HCT116 (cell line): ENCODE measurements around the gene DHH. TPM values are rescaled to one million over a fixed set of nuclear protein-coding genes. Genes with fewer than 3 reads are reported as not detected.

Experiments used
- ATAC-seq: fragments of 200-7000 bp; cut with Tn5 transposase; 2 replicates; pipeline ENCODE4 v1.9.1; 2020; ENCODE audit warnings: mild to moderate bottlenecking, moderate library complexity
- BruUV-seq: library from RNA; stranded (reverse); fragments of 400-500 nt; replicated peaks from 2 replicates; lab custom pipeline; 2021; lab: Mats Ljungman, UMichigan
- CTCF ChIA-PET: fragments of 300-600 bp; sonication (Branson Sonifier 250); formaldehyde crosslinking; loops from one replicate; lab custom pipeline; 2021; ENCODE audit warnings: antibody characterized with exemption; lab: Charles Lee
- POLR2A ChIA-PET: fragments of 300-600, 350-600 bp; sonication (Branson Sonifier 250); formaldehyde crosslinking; loops from one replicate; lab custom pipeline; 2021; ENCODE audit warnings: antibody characterized with exemption; lab: Charles Lee
- RAD21 ChIA-PET, 2 experiments: fragments of 300-600 bp; sonication (Branson Sonifier 250); formaldehyde crosslinking; loops; one replicate each; lab custom pipeline; 2023; ENCODE audit warnings: low total read pairs in 2 of 2; ENCODE audit not compliant: uncharacterized antibody in 2 of 2, unreplicated experiment in 2 of 2, low non-redundant PET in 1 of 2; lab: Charles Lee
- DNase-seq: peaks from one replicate; pipeline ENCODE4 v3.0.0-alpha.2; 2010; ENCODE audit warnings: low read depth, low spot score
- H2AFZ ChIP-seq: fragments of 200-600 bp; shearing (Covaris generic), sonication (generic); 2 replicates; pipeline ENCODE4 v1.6.1; 2017; ENCODE audit warnings: low read depth, mixed run types, mixed read lengths, antibody characterized with exemption, low read length; ENCODE audit not compliant: poor library complexity, severe bottlenecking
- H3K27ac ChIP-seq: 2 replicates; pipeline ENCODE4 v1.5.1; 2012; ENCODE audit warnings: low read depth, low read length
- H3K27me3 ChIP-seq: fragments of 200-600 bp; sonication (generic); 2 replicates; pipeline ENCODE4 v1.6.1; 2016; ENCODE audit warnings: mixed run types, low read length, mixed read lengths; ENCODE audit not compliant: insufficient read depth
- H3K36me3 ChIP-seq, 2 experiments: fragments of 200-500 bp in 1 of 2; fragments of 200-600 bp in 1 of 2; sonication (Bioruptor generic) in 1 of 2; sonication (generic) in 1 of 2; 2 replicates each; pipeline versions ENCODE4 v1.5.1 to v1.6.1; 2014 to 2016; ENCODE audit warnings: low read length in 2 of 2, inconsistent platforms in 1 of 2, mixed read lengths in 1 of 2, mixed run types in 1 of 2; ENCODE audit not compliant: insufficient read depth in 2 of 2, control insufficient read depth in 1 of 2
- H3K4me1 ChIP-seq, 2 experiments: fragments of 200-600 bp in 1 of 2; sonication (generic) in 1 of 2; 2 replicates each; pipeline versions ENCODE4 v1.5.1 to v1.6.1; 2012 to 2017; ENCODE audit warnings: low read length in 2 of 2, inconsistent platforms in 1 of 2, mild to moderate bottlenecking in 1 of 2, mixed read lengths in 1 of 2, mixed run types in 1 of 2, moderate library complexity in 1 of 2; ENCODE audit not compliant: insufficient read depth in 2 of 2, control insufficient read depth in 1 of 2
- H3K4me2 ChIP-seq: fragments of 200-600 bp; sonication (generic); 2 replicates; pipeline ENCODE4 v1.6.1; 2017; ENCODE audit warnings: mixed run types, low read length, mixed read lengths
- H3K4me3 ChIP-seq, 2 experiments: fragments of 200-600 bp in 1 of 2; sonication (generic) in 1 of 2; replicated peaks in 1 of 2; 2 replicates each; pipeline ENCODE4 v1.5.1; 2011 to 2016; ENCODE audit warnings: low read length in 2 of 2, control low read depth in 1 of 2, low read depth in 1 of 2, mild to moderate bottlenecking in 1 of 2, mixed read lengths in 1 of 2, mixed run types in 1 of 2
- H3K79me2 ChIP-seq: fragments of 200-600 bp; sonication (generic); 2 replicates; pipeline ENCODE4 v1.6.1; 2017; ENCODE audit warnings: mild to moderate bottlenecking, mixed run types, low read length, moderate library complexity, mixed read lengths; ENCODE audit not compliant: insufficient read depth
- H3K9ac ChIP-seq: fragments of 200-600 bp; sonication (generic); 2 replicates; pipeline ENCODE4 v1.6.1; 2016; ENCODE audit warnings: low read length, mixed read lengths
- H3K9me2 ChIP-seq: fragments of 200-600 bp; sonication (generic), shearing (Covaris generic); 2 replicates; pipeline ENCODE4 v1.6.1; 2017; ENCODE audit warnings: mixed run types, mild to moderate bottlenecking, moderate library complexity; ENCODE audit not compliant: insufficient read depth
- H3K9me3 ChIP-seq, 2 experiments: fragments of 200-500 bp in 1 of 2; fragments of 200-600 bp in 1 of 2; sonication (Bioruptor generic) in 1 of 2; sonication (generic) in 1 of 2; 2 replicates each; pipeline ENCODE4 v1.6.1; 2014 to 2017; ENCODE audit warnings: low read length in 2 of 2, mixed read lengths in 2 of 2, inconsistent platforms in 1 of 2, low read depth in 1 of 2, mild to moderate bottlenecking in 1 of 2, mixed run types in 1 of 2, moderate library complexity in 1 of 2; ENCODE audit not compliant: control insufficient read depth in 1 of 2, insufficient read depth in 1 of 2
- H4K20me1 ChIP-seq: fragments of 200-600 bp; sonication (generic), shearing (Covaris generic); 2 replicates; pipeline ENCODE4 v1.6.1; 2017; ENCODE audit warnings: mixed run types, mild to moderate bottlenecking, moderate library complexity; ENCODE audit not compliant: insufficient read depth
- ATF3 ChIP-seq: IDR thresholded peaks from 2 replicates; pipeline ENCODE4 v1.6.1; 2012
- CBX3 ChIP-seq: IDR thresholded peaks from 2 replicates; pipeline ENCODE4 v1.6.1; 2012; ENCODE audit warnings: low read depth
- CEBPB ChIP-seq: IDR thresholded peaks from 2 replicates; pipeline ENCODE4 v1.6.1; 2012; ENCODE audit warnings: low read depth
- CTCF ChIP-seq, 3 experiments: fragments of 200-600 bp in 1 of 3; sonication (generic) in 1 of 3; IDR thresholded peaks in 2 of 3; conservative IDR thresholded peaks in 1 of 3; 2 replicates each; pipeline ENCODE4 v1.5.1; 2012 to 2017; ENCODE audit warnings: low read depth in 2 of 3, low read length in 2 of 3, antibody characterized with exemption in 1 of 3, borderline replicate concordance in 1 of 3, control low read depth in 1 of 3, mild to moderate bottlenecking in 1 of 3, mixed read lengths in 1 of 3, mixed run types in 1 of 3, moderate library complexity in 1 of 3; ENCODE audit not compliant: insufficient read depth in 1 of 3
- EGR1 ChIP-seq: IDR thresholded peaks from 2 replicates; pipeline ENCODE4 v1.6.1; 2012; ENCODE audit warnings: low read depth
- EZH2 ChIP-seq: fragments of 200-600 bp; sonication (generic); IDR thresholded peaks from 2 replicates; pipeline ENCODE4 v1.6.1; 2017; ENCODE audit warnings: antibody characterized with exemption, mixed run types
- FOSL1 ChIP-seq: IDR thresholded peaks from 2 replicates; pipeline ENCODE4 v1.6.1; 2012; ENCODE audit warnings: low read depth
- JUND ChIP-seq: IDR thresholded peaks from 2 replicates; pipeline ENCODE4 v1.6.1; 2012
- MAX ChIP-seq: IDR thresholded peaks from 2 replicates; pipeline ENCODE4 v1.6.1; 2012
- POLR2A ChIP-seq: IDR thresholded peaks from 2 replicates; pipeline ENCODE4 v1.7.0; 2011; ENCODE audit warnings: borderline replicate concordance; ENCODE audit not compliant: insufficient read depth, insufficient read length; ENCODE audit errors: extremely low read depth
- POLR2AphosphoS5 ChIP-seq: IDR thresholded peaks from 2 replicates; pipeline ENCODE4 v1.6.1; 2011; ENCODE audit warnings: mild to moderate bottlenecking, low read depth, low read length, moderate library complexity
- RAD21 ChIP-seq: IDR thresholded peaks from 2 replicates; pipeline ENCODE4 v1.6.1; 2012; ENCODE audit warnings: low read depth, mild to moderate bottlenecking
- REST ChIP-seq: IDR thresholded peaks from 2 replicates; pipeline ENCODE4 v1.6.1; 2012; ENCODE audit warnings: low read depth
- SIN3A ChIP-seq: IDR thresholded peaks from 2 replicates; pipeline ENCODE4 v1.6.1; 2012; ENCODE audit warnings: low read depth
- SP1 ChIP-seq: IDR thresholded peaks from 2 replicates; pipeline ENCODE4 v1.6.1; 2012; ENCODE audit warnings: low read depth
- SRF ChIP-seq: IDR thresholded peaks from 2 replicates; pipeline ENCODE4 v1.6.1; 2012; ENCODE audit warnings: low read depth
- TCF7L2 ChIP-seq: IDR thresholded peaks from 2 replicates; pipeline ENCODE4 v1.7.0; 2011; ENCODE audit warnings: borderline replicate concordance, inconsistent platforms; ENCODE audit not compliant: insufficient read depth, insufficient read length; ENCODE audit errors: extremely low read depth
- ZBTB33 ChIP-seq: IDR thresholded peaks from 2 replicates; pipeline ENCODE4 v1.6.1; 2011; ENCODE audit warnings: mild to moderate bottlenecking, low read length, moderate library complexity; ENCODE audit not compliant: insufficient replicate concordance; ENCODE audit errors: extremely low read depth
- ZFX ChIP-seq: fragments of 450-650 bp; IDR thresholded peaks from 2 replicates; pipeline ENCODE4 v1.6.1; 2017
- ZNF274 ChIP-seq: fragments of 200-500 bp; sonication (Bioruptor generic); IDR thresholded peaks from 2 replicates; pipeline ENCODE4 v1.6.1; 2014; ENCODE audit warnings: mild to moderate bottlenecking, low read depth, low read length, inconsistent platforms
- intact Hi-C: fragments of 100-400 bp; cut with micrococcal nuclease; formaldehyde crosslinking; loops from 2 replicates; pipeline ENCODE4 v1.10.0; 2022
- total RNA-seq: library from RNA; stranded (reverse); gene quantifications from one replicate; pipeline ENCODE4 v1.2.1, GENCODE V29; 2021; ENCODE audit not compliant: unreplicated experiment

Gene DHH
- total RNA-seq, 1 experiment from 2014 or later: 0.22 TPM

GRCh38 chr12:49121047-49121696 is 26.6 kb upstream of the DHH start:
- BruUV-seq: no TSS peak
- peaks cover 2 to 7% of the 10 kb centered on the region in 2 experiments; a peak in 1 of 4 replicates for H3K4me1 ChIP-seq
- peak overlapping the region; percentile 11; the same call in 1 of the 2 replicates for H3K4me2 ChIP-seq
- H3K9me3 ChIP-seq: no peaks in the 10 kb centered on the region
- H3K27me3 ChIP-seq: no peaks in the 10 kb centered on the region
- H3K79me2 ChIP-seq: no peaks in the 10 kb centered on the region
- ChIA-PET RAD21 (interaction anchor here in 1 of 2 experiments (0.8 to 1.0 kb wide), 3 partner anchors 9 to 57 kb away, joined by 3 to 12 read pairs (median 5); no protein-coding TSS in a partner anchor), POLR2A (interaction anchor here (0.9 to 1.6 kb wide), 2 partner anchors 10 to 33 kb away, joined by 3 to 30 read pairs; partner anchors contain the start of gene TUBA1B), CTCF (interaction anchor here (0.8 to 5.1 kb wide), 10 partner anchors 10 to 210 kb away, joined by 3 to 57 read pairs (median 4); partner anchors contain the start of genes LMBR1L, RHEBL1 and TUBA1B)
- no peaks in the 10 kb centered on the region for H3K9me2 ChIP-seq
- no peaks in the 10 kb centered on the region for H4K20me1 ChIP-seq
- H3K4me3 ChIP-seq: no peak overlapping the region
- H3K9ac ChIP-seq: no peak overlapping the region
- H3K27ac ChIP-seq: no peak overlapping the region
- ATAC-seq: peak; percentile 95
- intact Hi-C loops: loop anchor here (1.0 kb wide), 2 partner anchors 33 to 57 kb away; no protein-coding TSS in a partner anchor
- DNase-seq: peak; percentile 69
- no peaks in the 10 kb centered on the region for H3K36me3 ChIP-seq
- H2AFZ ChIP-seq: peak overlapping the region; percentile 72
- TF ChIP-seq TCF7L2 (no peak), POLR2A (no peak), JUND (no peak), CBX3 (no peak), ATF3 (no peak), EGR1 (no peak), CTCF (IDR thresholded peaks at IDR 0.05 in 2 of 3, conservative IDR thresholded peaks at IDR 0.05 in 1 of 3; ENCODE audit: borderline replicate concordance in 1 of 3, insufficient read depth in 1 of 3, low read depth in 2 of 3, low read length in 2 of 3) (peak; percentile 70 to 79 (median 77); a peak in 5 of 6 replicates), ZBTB33 (no peak), SIN3A (no peak), FOSL1 (no peak), CEBPB (no peak), ZFX (no peak), POLR2AphosphoS5 (no peak), ZNF274 (no peak), SRF (no peak), MAX (no peak), SP1 (no peak), RAD21 (peak; percentile 86), EZH2 (no peak), REST (no peak)
